A549 treated with RU486 at 1 μM for 4 hours (cell line): ENCODE results near the gene CALD1. TPM values are rescaled to one million over a fixed set of nuclear protein-coding genes. Genes with fewer than 3 reads are reported as not detected.

Experiments used
- total RNA-seq: library from RNA; stranded (reverse); fragments of 200-300 nt; extraction: Qiagen RNA extraction; gene quantifications from 5 replicates; pipeline ENCODE4 v1.2.3, GENCODE V29; 2022; ENCODE audit warnings: low read depth

The CALD1 gene
- 52.2 to 87.3 TPM (median 69.1 TPM) in 5 replicates for total RNA-seq

GRCh38 chr7:134778941-134779740 lies at the start of gene CALD1:
TSS of gene CALD1 (plus strand) at chr7:134779634. CDS start at chr7:134867734, 88,100 bp downstream.

GRCh38 chr7:134986363-134987251 lies 207.2 kb downstream of the CALD1 start, which contains the start of gene AGBL3:
TSS of gene AGBL3 (plus strand) at chr7:134986508. CDS start at chr7:134987934, 1,426 bp downstream.

Other genes starting within 250 kb of the CALD1 start
- 29.6 to 59.9 TPM (median 40.5 TPM) in 5 replicates for gene AKR1B15, start 230.5 kb upstream of the CALD1 start, total RNA-seq
- 16.6 to 22.6 TPM (median 19.5 TPM) in 5 replicates for gene BPGM, start 132.8 kb upstream of the CALD1 start, total RNA-seq
- gene AGBL3, start 206.9 kb downstream of the CALD1 start, total RNA-seq, result 0.66 to 1.5 TPM (median 1.1 TPM) in 5 replicates